ENCODE results near the gene GSTT4.
"Not testable (repeated sequence)": the region's sequence is repeated elsewhere in the genome, so short reads cannot be mapped to it uniquely, and the experiment has no call there.

Gene GSTT4

DNA sequence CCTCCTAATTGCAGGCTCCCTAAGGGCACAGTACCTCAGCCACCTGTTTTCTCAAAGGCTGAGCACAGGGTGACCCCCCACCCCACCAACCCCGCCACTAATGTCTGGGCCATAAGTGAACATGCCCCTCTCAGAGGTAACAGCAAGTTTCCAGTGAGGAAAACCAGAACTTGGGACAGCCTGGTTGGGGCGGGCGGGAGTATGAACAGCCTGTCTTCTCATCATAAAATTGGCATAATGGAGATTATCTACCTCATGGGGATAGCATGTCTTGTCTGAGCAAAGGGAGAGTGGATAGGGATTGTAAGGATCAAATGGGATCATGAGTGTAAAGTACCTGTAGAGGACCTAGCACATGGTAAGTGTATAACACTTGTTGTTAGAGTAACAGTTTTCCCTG, 33.3 kb downstream of the GSTT4 start:
- not testable (repeated sequence) for DNase-seq (ENCODE audit: extremely low read depth, insufficient read length); H3K4me3 ChIP-seq (replicated peaks; ENCODE audit: low read depth, low read length); H3K27me3 ChIP-seq (replicated peaks; ENCODE audit: control insufficient read depth, insufficient read depth, low read length)
- peaks cover 21% of the 10 kb centered on the region for H3K36me3 ChIP-seq (ENCODE audit: control insufficient read depth, insufficient read depth, low read length)

DNA sequence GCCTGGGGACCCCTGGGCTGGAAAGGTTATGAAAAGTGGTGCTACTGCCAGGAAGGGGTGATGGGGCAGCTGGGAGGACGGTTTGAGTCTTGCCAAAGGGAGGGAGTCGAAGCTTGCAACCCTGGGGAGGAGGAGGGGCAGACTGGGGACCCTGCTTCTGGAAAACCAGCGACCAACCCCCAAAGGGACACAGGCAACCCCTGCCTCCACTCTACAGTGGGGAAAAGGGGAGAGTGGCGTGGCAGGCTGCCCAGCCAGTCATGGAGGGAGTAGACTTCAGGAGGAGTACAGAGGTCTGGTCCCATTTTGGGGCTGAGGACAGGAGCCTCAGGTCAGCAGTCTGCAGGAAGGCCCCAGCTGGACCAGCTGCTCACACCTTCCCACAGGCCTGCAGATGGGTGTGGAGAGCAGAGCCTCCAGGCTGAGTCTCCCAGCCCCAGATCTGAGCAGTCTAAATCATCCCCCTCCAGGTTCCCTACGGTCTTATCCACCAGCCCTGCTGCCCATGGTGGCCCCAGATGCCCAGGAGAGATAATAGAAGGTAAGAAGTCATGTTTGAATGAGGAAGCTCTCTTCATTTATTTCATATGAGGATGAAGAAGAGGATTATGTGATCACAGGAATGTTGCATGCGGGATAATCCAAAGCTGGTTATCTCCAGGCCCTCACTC, 34.3 kb downstream of the GSTT4 start:
- no peak for DNase-seq (ENCODE audit: extremely low read depth, insufficient read length)
- TF ChIP-seq, protein P1, sequence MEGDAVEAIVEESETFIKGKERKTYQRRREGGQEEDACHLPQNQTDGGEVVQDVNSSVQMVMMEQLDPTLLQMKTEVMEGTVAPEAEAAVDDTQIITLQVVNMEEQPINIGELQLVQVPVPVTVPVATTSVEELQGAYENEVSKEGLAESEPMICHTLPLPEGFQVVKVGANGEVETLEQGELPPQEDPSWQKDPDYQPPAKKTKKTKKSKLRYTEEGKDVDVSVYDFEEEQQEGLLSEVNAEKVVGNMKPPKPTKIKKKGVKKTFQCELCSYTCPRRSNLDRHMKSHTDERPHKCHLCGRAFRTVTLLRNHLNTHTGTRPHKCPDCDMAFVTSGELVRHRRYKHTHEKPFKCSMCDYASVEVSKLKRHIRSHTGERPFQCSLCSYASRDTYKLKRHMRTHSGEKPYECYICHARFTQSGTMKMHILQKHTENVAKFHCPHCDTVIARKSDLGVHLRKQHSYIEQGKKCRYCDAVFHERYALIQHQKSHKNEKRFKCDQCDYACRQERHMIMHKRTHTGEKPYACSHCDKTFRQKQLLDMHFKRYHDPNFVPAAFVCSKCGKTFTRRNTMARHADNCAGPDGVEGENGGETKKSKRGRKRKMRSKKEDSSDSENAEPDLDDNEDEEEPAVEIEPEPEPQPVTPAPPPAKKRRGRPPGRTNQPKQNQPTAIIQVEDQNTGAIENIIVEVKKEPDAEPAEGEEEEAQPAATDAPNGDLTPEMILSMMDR (IDR thresholded peaks at IDR 0.05; ENCODE audit: insufficient read depth, low read length, poor library complexity, severe bottlenecking): no peak
- no peaks in the 10 kb centered on the region for H3K27me3 ChIP-seq (replicated peaks; ENCODE audit: control insufficient read depth, insufficient read depth, low read length)
- H3K36me3 ChIP-seq (ENCODE audit: control insufficient read depth, insufficient read depth, low read length): peaks cover 21% of the 10 kb centered on the region
- no peak overlapping the region for H3K4me3 ChIP-seq (replicated peaks; ENCODE audit: low read depth, low read length)

DNA sequence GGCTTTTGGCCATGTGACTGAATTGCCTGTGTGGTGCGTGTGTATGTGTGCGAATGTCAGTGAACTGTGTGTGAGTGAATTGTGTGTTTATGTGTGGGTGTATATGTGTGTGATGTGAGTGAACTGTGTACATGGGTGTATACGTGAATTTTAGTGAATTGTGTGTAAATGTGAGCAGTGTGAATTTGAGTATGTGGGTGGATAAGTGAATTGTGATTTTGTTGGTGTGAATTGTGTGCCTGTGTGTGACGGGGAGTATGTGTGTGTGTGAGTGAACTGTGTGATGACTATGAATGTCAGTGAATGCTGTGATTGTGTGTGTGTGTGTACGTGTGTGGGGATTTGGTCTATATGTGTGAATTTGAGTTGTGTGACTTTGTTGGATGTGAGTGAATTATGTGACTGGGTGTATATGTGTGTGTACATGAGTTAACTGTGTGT, 35.0 kb downstream of the GSTT4 start:
- TF ChIP-seq, protein P1 (IDR thresholded peaks at IDR 0.05; ENCODE audit: insufficient read depth, low read length, poor library complexity, severe bottlenecking): no peak
- Histone ChIP-seq H3K4me3 (replicated peaks; ENCODE audit: low read depth, low read length) (no peak overlapping the region), H3K36me3 (ENCODE audit: control insufficient read depth, insufficient read depth, low read length) (peaks cover 21% of the 10 kb centered on the region), H3K27me3 (replicated peaks; ENCODE audit: control insufficient read depth, insufficient read depth, low read length) (no peaks in the 10 kb centered on the region)
- no peak for DNase-seq (ENCODE audit: extremely low read depth, insufficient read length)

DNA sequence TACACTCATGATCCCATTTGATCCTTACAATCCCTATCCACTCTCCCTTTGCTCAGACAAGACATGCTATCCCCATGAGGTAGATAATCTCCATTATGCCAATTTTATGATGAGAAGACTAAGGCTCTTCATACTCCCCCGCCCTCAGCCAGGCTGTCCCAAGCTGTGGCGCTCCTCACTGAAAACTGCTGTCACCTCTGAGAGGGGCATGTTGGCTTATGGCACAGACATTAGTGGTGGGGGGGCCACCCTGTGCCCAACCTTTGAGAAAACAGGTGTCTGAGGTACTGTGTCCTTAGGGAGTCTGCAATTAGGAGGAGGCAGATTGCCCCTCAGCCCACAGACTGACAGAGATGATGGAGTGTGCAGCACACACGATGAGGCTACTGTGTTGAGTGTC, 36.2 kb downstream of the GSTT4 start:
- DNase-seq (ENCODE audit: extremely low read depth, insufficient read length): no peak
- TF ChIP-seq, protein P1 (IDR thresholded peaks at IDR 0.05; ENCODE audit: insufficient read depth, low read length, poor library complexity, severe bottlenecking): no peak
- no peak overlapping the region for H3K4me3 ChIP-seq (replicated peaks; ENCODE audit: low read depth, low read length)
- no peaks in the 10 kb centered on the region for H3K27me3 ChIP-seq (replicated peaks; ENCODE audit: control insufficient read depth, insufficient read depth, low read length)
- peaks cover 21% of the 10 kb centered on the region for H3K36me3 ChIP-seq (ENCODE audit: control insufficient read depth, insufficient read depth, low read length)

DNA sequence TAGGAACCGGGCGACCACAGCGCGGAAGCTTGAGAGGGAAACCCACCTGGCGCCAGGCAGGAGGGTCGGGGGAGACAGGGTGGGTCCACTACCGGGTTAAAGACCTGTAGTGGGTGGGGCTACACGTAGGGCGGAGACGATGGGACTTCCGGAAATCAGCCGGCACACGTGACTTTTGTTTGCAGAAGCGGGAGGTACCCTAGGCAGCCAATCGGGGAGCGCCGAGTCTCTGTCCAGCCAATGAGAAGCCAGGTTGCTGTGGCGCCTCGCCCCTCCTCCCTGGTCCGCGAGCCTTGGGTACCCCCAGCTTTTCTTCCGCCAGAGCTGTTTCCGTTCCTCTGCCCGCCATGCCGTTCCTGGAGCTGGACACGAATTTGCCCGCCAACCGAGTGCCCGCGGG, 38.7 kb downstream of the GSTT4 start, which contains the start of gene DDTL:
TSS of gene DDTL (plus strand) at position 321 of the 400 bp plus-strand sequence. CDS start at position 348, 27 bp downstream.
- not testable (repeated sequence) for H3K27me3 ChIP-seq (replicated peaks; ENCODE audit: control insufficient read depth, insufficient read depth, low read length); DNase-seq (ENCODE audit: extremely low read depth, insufficient read length)
- peaks cover 20% of the 10 kb centered on the region for H3K36me3 ChIP-seq (ENCODE audit: control insufficient read depth, insufficient read depth, low read length)

DNA sequence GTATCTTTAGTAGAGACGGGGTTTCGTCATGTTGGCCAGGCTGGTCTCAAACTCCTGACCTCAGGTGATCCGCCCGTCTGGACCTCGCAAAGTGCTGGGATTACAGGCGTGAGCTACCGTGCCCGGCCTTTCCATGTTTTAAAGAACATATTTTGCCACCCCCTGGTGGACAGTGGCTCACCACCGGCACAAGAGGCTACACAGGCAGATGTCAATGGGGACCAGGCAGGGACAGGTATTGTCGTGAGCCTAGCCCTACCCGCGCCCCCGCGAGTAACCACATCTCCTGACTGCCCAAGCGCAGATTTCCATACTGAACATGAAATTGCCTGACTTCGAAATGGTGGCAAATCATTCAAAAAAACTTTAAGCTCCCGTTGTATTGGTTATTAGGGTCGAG, 39.2 kb downstream of the GSTT4 start:
- H3K4me3 ChIP-seq (replicated peaks; ENCODE audit: low read depth, low read length); DNase-seq (ENCODE audit: extremely low read depth, insufficient read length); H3K27me3 ChIP-seq (replicated peaks; ENCODE audit: control insufficient read depth, insufficient read depth, low read length): not testable (repeated sequence)
- peaks cover 16% of the 10 kb centered on the region for H3K36me3 ChIP-seq (ENCODE audit: control insufficient read depth, insufficient read depth, low read length)

More for the DNA sequence above, 38.7 kb downstream of the GSTT4 start, which contains the start of gene DDTL:
- H3K4me3 ChIP-seq (replicated peaks; ENCODE audit: low read depth, low read length): not testable (repeated sequence)

DNA sequence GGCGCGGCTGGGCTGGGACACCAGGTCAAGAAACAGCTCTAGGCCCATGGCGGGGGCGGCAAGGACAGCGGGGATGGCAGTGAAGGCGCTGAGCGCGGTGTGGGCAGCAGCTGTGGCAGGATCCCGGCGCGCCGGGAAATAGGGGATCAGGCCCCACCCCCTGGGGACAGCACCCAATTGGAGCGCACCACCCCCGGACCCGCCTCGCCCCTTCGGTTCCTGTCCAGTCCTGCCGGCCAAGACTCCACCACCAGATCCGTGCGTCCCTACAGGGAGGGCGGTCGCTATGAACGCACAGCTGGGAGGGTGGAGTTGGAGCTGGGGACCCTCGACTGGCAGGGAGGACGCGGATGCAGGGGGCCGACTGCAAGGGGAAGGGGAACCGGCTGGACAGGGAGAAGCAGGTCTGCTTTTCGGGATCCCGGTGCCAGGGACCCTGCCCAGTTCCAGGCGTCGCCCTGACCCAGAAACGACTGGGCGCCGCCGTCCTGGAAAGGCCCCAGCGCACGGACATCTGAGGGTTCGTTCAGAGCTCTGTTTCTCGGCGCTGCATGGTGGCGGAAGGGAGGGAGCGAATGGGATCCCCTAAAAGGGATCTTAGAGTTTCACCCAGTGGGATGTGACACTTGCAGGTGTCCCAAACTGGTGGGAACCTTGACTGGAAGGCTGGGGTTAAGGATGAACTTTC, 44.0 kb downstream of the GSTT4 start, which contains the start of gene GSTT2B:
TSS of gene GSTT2B (minus strand) at position 112 of the 688 bp plus-strand sequence. CDS start at position 48, 64 bp downstream.
- not testable (repeated sequence) for H3K4me3 ChIP-seq (replicated peaks; ENCODE audit: low read depth, low read length); DNase-seq (ENCODE audit: extremely low read depth, insufficient read length); H3K27me3 ChIP-seq (replicated peaks; ENCODE audit: control insufficient read depth, insufficient read depth, low read length); H3K36me3 ChIP-seq (ENCODE audit: control insufficient read depth, insufficient read depth, low read length)
